Tibial nerve (tissue), 4 donors: ENCODE data around the gene TBC1D28. TPM values are rescaled to one million over a fixed set of nuclear protein-coding genes. Genes with fewer than 3 reads are reported as not detected.
"Not testable (repeated sequence)": the region's sequence is repeated elsewhere in the genome, so short reads cannot be mapped to it uniquely, and the experiment has no call there.

ENCODE experiments used
- DNase-seq, 2 donors: peaks; one replicate each; pipeline ENCODE4 v3.0.0-alpha.2; 2019; ENCODE audit warnings: low spot score in 2 of 2
- H3K27ac ChIP-seq, 4 donors: fragments of 200-600 bp; sonication (generic) in 3 of 4; one replicate each; pipeline ENCODE4 v1.5.1; 2017 to 2019; ENCODE audit warnings: mild to moderate bottlenecking in 1 of 4
- H3K27me3 ChIP-seq, 2 donors: fragments of 200-600 bp; sonication (generic) in 1 of 2; one replicate each; pipeline versions ENCODE4 v1.5.1 to v1.6.0; 2017 to 2019
- H3K36me3 ChIP-seq, 3 donors: fragments of 200-600 bp; sonication (generic); one replicate each; pipeline ENCODE4 v1.5.1; 2018 to 2019
- H3K4me1 ChIP-seq, 4 donors: fragments of 200-600 bp; sonication (generic) in 3 of 4; one replicate each; pipeline ENCODE4 v1.5.1; 2017 to 2019
- H3K4me3 ChIP-seq, 4 donors: fragments of 200-600 bp; sonication (generic) in 3 of 4; one replicate each; pipeline ENCODE4 v1.5.1; 2017 to 2019; ENCODE audit warnings: mild to moderate bottlenecking in 1 of 4, moderate library complexity in 1 of 4
- H3K9me3 ChIP-seq, 4 donors: fragments of 200-600 bp; sonication (generic) in 3 of 4; one replicate each; pipeline ENCODE4 v1.5.1; 2017 to 2019
- WGBS, 2 donors: methylation state at CpG; one replicate each; pipeline ENCODE4 v1.1.5; 2018; 5-methylcytosine and 5-hydroxymethylcytosine counted together
- small RNA-seq: library from RNA; depleted of rRNA; stranded (forward); fragments of <200 nt; gene quantifications from one replicate; pipeline ENCODE3, GENCODE V24; 2016
- total RNA-seq, 4 donors: library from RNA; depleted of rRNA; stranded (reverse); fragments of >200 nt; gene quantifications; one replicate each; pipeline ENCODE4 v1.1.0, GENCODE V29; 2016

TBC1D28 gene
- total RNA-seq, 4 donors from 2014 or later: not detected

DNA sequence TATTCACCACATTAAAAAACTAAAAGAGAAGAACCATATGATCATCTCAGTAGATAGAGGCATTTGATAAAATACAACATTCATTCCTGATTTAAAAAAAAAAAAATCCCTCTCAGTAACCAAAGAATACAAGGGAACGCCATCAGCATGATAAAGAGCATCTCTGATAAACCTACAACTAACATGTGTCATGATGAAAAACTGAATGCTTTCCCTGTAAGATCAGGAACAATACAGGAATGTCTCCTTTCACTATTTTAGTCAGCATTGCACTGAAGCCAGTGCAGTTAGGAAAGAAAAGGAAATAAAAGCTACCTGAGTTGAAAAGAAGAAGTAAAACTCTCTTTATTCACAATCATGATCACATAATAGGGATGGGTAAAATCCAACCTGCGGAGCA, 51.1 kb downstream of the TBC1D28 start:
- H3K36me3 ChIP-seq, DNase-seq, H3K27ac ChIP-seq, H3K4me3 ChIP-seq, H3K27me3 ChIP-seq, H3K4me1 ChIP-seq, H3K9me3 ChIP-seq: not testable (repeated sequence)
- 52 to 78% methylated on average over 2 of the region's 2 CpGs for WGBS, 2 donors

Small RNA genes lying within 50 kb of the gene (small RNA-seq; reads per million reads assigned to genes)
- gene AC026271.2: not detected

Other genes starting within 250 kb of the TBC1D28 start
- not detected for gene LGALS9C, start 167.6 kb downstream of the TBC1D28 start, total RNA-seq
- 10 to 100 TPM; 15.0 to 19.6 (median 18.3) TPM for gene FOXO3B, start 37.9 kb upstream of the TBC1D28 start, total RNA-seq
- gene FBXW10, start 99.7 kb upstream of the TBC1D28 start, total RNA-seq: not detected
- 10 to 100 TPM; 15.0 to 23.8 (median 20.0) TPM for gene TVP23B, start 136.8 kb upstream of the TBC1D28 start, total RNA-seq
- gene PRPSAP2, start 213.7 kb upstream of the TBC1D28 start, total RNA-seq: 10 to 100 TPM; 31.4 to 35.1 (median 33.7) TPM